Astrocyte (in vitro differentiated cells and primary cell): Measurements from ENCODE around the gene SMOC2. TPM values are rescaled to one million over a fixed set of nuclear protein-coding genes. Genes with fewer than 3 reads are reported as not detected.

ENCODE experiments used
- DNase-seq: peaks from one replicate; pipeline ENCODE4 v3.0.0-alpha.2; 2010; ENCODE audit warnings: low read depth
- FAIRE-seq: peaks from 2 replicates; lab custom pipeline; 2011; peaks lifted over from hg19 to GRCh38; lab: Jason Lieb, UNC
- H2AFZ ChIP-seq: 2 replicates; pipeline ENCODE4 v1.6.0; 2012; ENCODE audit warnings: low read depth, low read length, inconsistent platforms
- H3K27ac ChIP-seq: 2 replicates; pipeline ENCODE4 v1.5.1; 2011; ENCODE audit warnings: low read depth, low read length, inconsistent platforms
- H3K27me3 ChIP-seq: 2 replicates; pipeline ENCODE4 v1.6.0; 2011; ENCODE audit warnings: low read length, inconsistent platforms; ENCODE audit not compliant: insufficient read depth
- H3K36me3 ChIP-seq: 2 replicates; pipeline ENCODE4 v1.5.1; 2011; ENCODE audit warnings: low read length, inconsistent platforms; ENCODE audit not compliant: insufficient read depth
- H3K4me1 ChIP-seq: 2 replicates; pipeline ENCODE4 v1.5.1; 2011; ENCODE audit warnings: low read length, inconsistent platforms; ENCODE audit not compliant: insufficient read depth
- H3K4me2 ChIP-seq: 2 replicates; pipeline ENCODE4 v1.6.0; 2012; ENCODE audit warnings: low read length, inconsistent platforms
- H3K4me3 ChIP-seq: 2 replicates; pipeline ENCODE4 v1.5.1; 2011; ENCODE audit warnings: low read depth, mild to moderate bottlenecking, low read length, inconsistent platforms; ENCODE audit not compliant: insufficient read depth
- H3K79me2 ChIP-seq: 2 replicates; pipeline ENCODE4 v1.6.0; 2012; ENCODE audit warnings: mild to moderate bottlenecking, low read length, inconsistent platforms; ENCODE audit not compliant: insufficient read depth
- H3K9ac ChIP-seq: 2 replicates; pipeline ENCODE4 v1.6.0; 2012; ENCODE audit warnings: mild to moderate bottlenecking, low read length, inconsistent platforms
- H3K9me3 ChIP-seq: 2 replicates; pipeline ENCODE4 v1.5.1; 2012; ENCODE audit warnings: low read depth, mild to moderate bottlenecking, low read length, inconsistent platforms; ENCODE audit not compliant: insufficient read depth
- H4K20me1 ChIP-seq: 2 replicates; pipeline ENCODE4 v1.6.0; 2012; ENCODE audit warnings: low read length, inconsistent platforms; ENCODE audit not compliant: insufficient read depth
- H3K27ac Mint-ChIP-seq: one replicate; pipeline ENCODE4 v1.8.0; 2021; ENCODE audit warnings: mild to moderate bottlenecking, mixed read lengths; ENCODE audit not compliant: unreplicated experiment
- H3K27me3 Mint-ChIP-seq: one replicate; pipeline ENCODE4 v1.8.0; 2021; ENCODE audit warnings: low read depth, mixed read lengths; ENCODE audit not compliant: unreplicated experiment
- H3K36me3 Mint-ChIP-seq: one replicate; pipeline ENCODE4 v1.8.0; 2021; ENCODE audit warnings: low read depth, mixed read lengths; ENCODE audit not compliant: unreplicated experiment
- H3K4me1 Mint-ChIP-seq: one replicate; pipeline ENCODE4 v1.8.0; 2021; ENCODE audit warnings: low read depth, mixed read lengths; ENCODE audit not compliant: unreplicated experiment
- H3K4me3 Mint-ChIP-seq: one replicate; pipeline ENCODE4 v1.8.0; 2021; ENCODE audit warnings: mild to moderate bottlenecking, moderate library complexity, mixed read lengths; ENCODE audit not compliant: unreplicated experiment
- H3K9me3 Mint-ChIP-seq: one replicate; pipeline ENCODE4 v1.8.0; 2021; ENCODE audit warnings: mild to moderate bottlenecking, mixed read lengths; ENCODE audit not compliant: unreplicated experiment
- CTCF ChIP-seq: IDR thresholded peaks from 2 replicates; pipeline ENCODE4 v1.5.1; 2011; ENCODE audit warnings: low read depth, mild to moderate bottlenecking, inconsistent platforms, low read length, moderate library complexity; ENCODE audit not compliant: insufficient read depth
- EZH2 ChIP-seq: IDR thresholded peaks from 2 replicates; pipeline ENCODE4 v1.6.1; 2012; ENCODE audit warnings: mild to moderate bottlenecking, low read length, inconsistent platforms; ENCODE audit not compliant: insufficient read depth
- total RNA-seq: library from RNA; stranded (reverse); gene quantifications from 2 replicates; pipeline ENCODE4 v1.2.1, GENCODE V29; 2021

Gene SMOC2
- total RNA-seq, 1 donor from 2014 or later: 0.93 TPM

GRCh38 chr6:168515376-168515775, 74.4 kb downstream of the SMOC2 start:
- no peak overlapping the region for H3K4me3 Mint-ChIP-seq
- Histone ChIP-seq H2AFZ (no peak overlapping the region), H3K27me3 (no peaks in the 10 kb centered on the region), H3K79me2 (no peaks in the 10 kb centered on the region), H3K9ac (no peak overlapping the region), H3K9me3 (peaks cover 12% of the 10 kb centered on the region), H3K4me1 (no peaks in the 10 kb centered on the region), H3K4me2 (no peak overlapping the region), H3K36me3 (no peaks in the 10 kb centered on the region), H4K20me1 (no peaks in the 10 kb centered on the region), H3K27ac (no peak overlapping the region), H3K4me3 (no peak overlapping the region)
- no peaks in the 10 kb centered on the region for H3K36me3 Mint-ChIP-seq
- no peaks in the 10 kb centered on the region for H3K9me3 Mint-ChIP-seq
- no peaks in the 10 kb centered on the region for H3K4me1 Mint-ChIP-seq
- H3K27me3 Mint-ChIP-seq: peaks cover 23% of the 10 kb centered on the region
- DNase-seq (no peak), FAIRE-seq (no peak)
- TF ChIP-seq CTCF (no peak), EZH2 (no peak)
- H3K27ac Mint-ChIP-seq: no peak overlapping the region

- H3K4me1 ChIP-seq: no peaks in the 10 kb centered on the region
- no peak for FAIRE-seq
- no peak overlapping the region for H3K4me3 Mint-ChIP-seq
- no peak overlapping the region for H2AFZ ChIP-seq
- no peak overlapping the region for H3K4me3 ChIP-seq
- H3K36me3 Mint-ChIP-seq: no peaks in the 10 kb centered on the region
- H3K9me3 ChIP-seq: peaks cover 12% of the 10 kb centered on the region
- no peak for DNase-seq
- H3K9ac ChIP-seq: no peak overlapping the region
- no peak for TF ChIP-seq CTCF
- TF ChIP-seq EZH2: no peak
- no peak overlapping the region for H3K27ac Mint-ChIP-seq
- no peak overlapping the region for H3K27ac ChIP-seq
- H3K79me2 ChIP-seq: no peaks in the 10 kb centered on the region
- no peaks in the 10 kb centered on the region for H4K20me1 ChIP-seq
- H3K4me1 Mint-ChIP-seq: no peaks in the 10 kb centered on the region
- H3K27me3 ChIP-seq: no peaks in the 10 kb centered on the region
- H3K27me3 Mint-ChIP-seq: peaks cover 22% of the 10 kb centered on the region
- H3K4me2 ChIP-seq: no peak overlapping the region
- no peaks in the 10 kb centered on the region for H3K36me3 ChIP-seq
- no peaks in the 10 kb centered on the region for H3K9me3 Mint-ChIP-seq
These were observed 76.2 kb downstream of the SMOC2 start for GRCh38 chr6:168516944-168517741.

GRCh38 chr6:168517742-168518347, 76.9 kb downstream of the SMOC2 start:
- no peaks in the 10 kb centered on the region for H3K27me3 ChIP-seq
- no peak overlapping the region for H3K27ac ChIP-seq
- no peaks in the 10 kb centered on the region for H3K4me1 Mint-ChIP-seq
- no peak overlapping the region for H3K4me2 ChIP-seq
- peaks cover 15% of the 10 kb centered on the region for H3K9me3 ChIP-seq
- no peak overlapping the region for H2AFZ ChIP-seq
- H3K4me1 ChIP-seq: no peaks in the 10 kb centered on the region
- H3K27ac Mint-ChIP-seq: no peak overlapping the region
- H3K79me2 ChIP-seq: no peaks in the 10 kb centered on the region
- TF ChIP-seq CTCF (no peak), EZH2 (no peak)
- DNase-seq (no peak), FAIRE-seq (no peak)
- H3K27me3 Mint-ChIP-seq: peaks cover 22% of the 10 kb centered on the region
- no peak overlapping the region for H3K4me3 Mint-ChIP-seq
- H3K36me3 ChIP-seq: no peaks in the 10 kb centered on the region
- H3K9me3 Mint-ChIP-seq: no peaks in the 10 kb centered on the region
- H3K4me3 ChIP-seq: no peak overlapping the region
- no peaks in the 10 kb centered on the region for H4K20me1 ChIP-seq
- no peak overlapping the region for H3K9ac ChIP-seq
- no peaks in the 10 kb centered on the region for H3K36me3 Mint-ChIP-seq
